ENCODE data around the gene CD5L. TPM values are rescaled to one million over a fixed set of nuclear protein-coding genes. Genes with fewer than 3 reads are reported as not detected.

CD5L gene
- polyA plus RNA-seq, 1 donor from 2014 or later: not detected

GRCh38 chr1:157833145-157833544 is 8.5 kb downstream of the CD5L start:
- peak overlapping the region; percentile 47 to 83 (median 73) for H3K27ac Mint-ChIP-seq
- peak overlapping the region; percentile 4 to 63 (median 24) for H3K4me3 Mint-ChIP-seq
- no peaks in the 10 kb centered on the region for H3K9me3 Mint-ChIP-seq
- peaks cover 32 to 47% (median 45%) of the 10 kb centered on the region in 3 donors for H3K4me1 Mint-ChIP-seq
- peaks cover 2% of the 10 kb centered on the region for H3K36me3 Mint-ChIP-seq
- H3K27me3 Mint-ChIP-seq: peaks cover 2% of the 10 kb centered on the region

- H3K27me3 Mint-ChIP-seq: peaks cover 2% of the 10 kb centered on the region
- no peaks in the 10 kb centered on the region for H3K9me3 Mint-ChIP-seq
- H3K36me3 Mint-ChIP-seq: peaks cover 2% of the 10 kb centered on the region
- H3K27ac Mint-ChIP-seq: peak overlapping the region; percentile 39 to 73 (median 52)
- peaks cover 32 to 44% (median 43%) of the 10 kb centered on the region in 3 donors for H3K4me1 Mint-ChIP-seq
- peak overlapping the region in 3 of 4 donors; percentile 33 to 82 (median 54) for H3K4me3 Mint-ChIP-seq
These were observed 9.5 kb downstream of the CD5L start for GRCh38 chr1:157831968-157832626.

- H3K27ac Mint-ChIP-seq: peak overlapping the region in 1 of 3 donors; percentile 16
- peaks cover 2% of the 10 kb centered on the region for H3K36me3 Mint-ChIP-seq
- peaks cover 2% of the 10 kb centered on the region for H3K27me3 Mint-ChIP-seq
- H3K4me3 Mint-ChIP-seq: no peak overlapping the region
- H3K9me3 Mint-ChIP-seq: no peaks in the 10 kb centered on the region
- peaks cover 32 to 43% (median 43%) of the 10 kb centered on the region in 3 donors for H3K4me1 Mint-ChIP-seq
These were observed 10.7 kb downstream of the CD5L start for GRCh38 chr1:157830887-157831286.

- H3K9me3 Mint-ChIP-seq: no peaks in the 10 kb centered on the region
- H3K4me3 Mint-ChIP-seq: peak overlapping the region in 1 of 4 donors; percentile 33
- H3K4me1 Mint-ChIP-seq: peaks cover 32 to 43% (median 40%) of the 10 kb centered on the region in 3 donors
- no peaks in the 10 kb centered on the region for H3K36me3 Mint-ChIP-seq
- H3K27ac Mint-ChIP-seq: no peak overlapping the region
- H3K27me3 Mint-ChIP-seq: peaks cover 2% of the 10 kb centered on the region
These were observed 11.9 kb downstream of the CD5L start for GRCh38 chr1:157829711-157830110.

GRCh38 chr1:157829210-157829609 is 12.4 kb downstream of the CD5L start:
- Mint-ChIP-seq H3K4me1 (peaks cover 32 to 45% (median 40%) of the 10 kb centered on the region in 3 donors), H3K36me3 (no peaks in the 10 kb centered on the region), H3K27ac (no peak overlapping the region), H3K27me3 (peaks cover 2% of the 10 kb centered on the region), H3K9me3 (no peaks in the 10 kb centered on the region), H3K4me3 (peak overlapping the region in 3 of 4 donors; percentile 24 to 64 (median 49))

- Mint-ChIP-seq H3K27me3 (peaks cover 2% of the 10 kb centered on the region), H3K4me3 (no peak overlapping the region), H3K4me1 (peaks cover 25 to 30% (median 30%) of the 10 kb centered on the region in 3 donors), H3K36me3 (peaks cover 10% of the 10 kb centered on the region), H3K9me3 (no peaks in the 10 kb centered on the region), H3K27ac (peak overlapping the region in 1 of 3 donors; percentile 72)
These were observed 21.3 kb downstream of the CD5L start for GRCh38 chr1:157820299-157820698.

GRCh38 chr1:157819896-157820295 is 21.7 kb downstream of the CD5L start, which contains the start of gene FCRL1:
Gene FCRL1, minus strand, starts transcription at chr1:157820120. Its CDS starts 83 bp downstream, at chr1:157820037.
- no peak within 1 kb of the TSS for H3K4me3 Mint-ChIP-seq
- peaks cover 10% of the 10 kb centered on the region for H3K36me3 Mint-ChIP-seq
- no peaks in the 10 kb centered on the region for H3K9me3 Mint-ChIP-seq
- H3K27ac Mint-ChIP-seq: peak within 1 kb of the TSS in 1 of 3 donors; percentile 72
- H3K4me1 Mint-ChIP-seq: peaks cover 28 to 32% (median 32%) of the 10 kb centered on the region in 3 donors
- peaks cover 2% of the 10 kb centered on the region for H3K27me3 Mint-ChIP-seq

- H3K27me3 Mint-ChIP-seq: peaks cover 2% of the 10 kb centered on the region
- peaks cover 10% of the 10 kb centered on the region for H3K36me3 Mint-ChIP-seq
- H3K9me3 Mint-ChIP-seq: no peaks in the 10 kb centered on the region
- H3K4me3 Mint-ChIP-seq: no peak overlapping the region
- peaks cover 33 to 38% (median 35%) of the 10 kb centered on the region in 3 donors for H3K4me1 Mint-ChIP-seq
- no peak overlapping the region for H3K27ac Mint-ChIP-seq
These were observed 22.4 kb downstream of the CD5L start for GRCh38 chr1:157819215-157819614.

GRCh38 chr1:157813269-157813668 is 28.3 kb downstream of the CD5L start:
- H3K4me1 Mint-ChIP-seq: peaks cover 48 to 62% (median 60%) of the 10 kb centered on the region in 3 donors
- peaks cover 33% of the 10 kb centered on the region for H3K36me3 Mint-ChIP-seq
- peak overlapping the region in 1 of 3 donors; percentile 61 for H3K27ac Mint-ChIP-seq
- H3K4me3 Mint-ChIP-seq: peak overlapping the region in 1 of 4 donors; percentile 87
- peaks cover 0 to 3% (median 1%) of the 10 kb centered on the region in 3 donors for H3K9me3 Mint-ChIP-seq
- no peaks in the 10 kb centered on the region for H3K27me3 Mint-ChIP-seq

GRCh38 chr1:157806431-157807149 is 35.0 kb downstream of the CD5L start:
- Mint-ChIP-seq H3K4me3 (peak overlapping the region; percentile 74 to 88 (median 76)), H3K27me3 (no peaks in the 10 kb centered on the region), H3K27ac (peak overlapping the region; percentile 87 to 96 (median 95)), H3K4me1 (peaks cover 59 to 70% (median 60%) of the 10 kb centered on the region in 3 donors), H3K36me3 (peaks cover 15% of the 10 kb centered on the region), H3K9me3 (no peaks in the 10 kb centered on the region)

- H3K27ac Mint-ChIP-seq: peak overlapping the region in 2 of 3 donors; percentile 63 to 81
These were observed 37.8 kb downstream of the CD5L start for GRCh38 chr1:157803851-157804250.

GRCh38 chr1:157799996-157800395 is 41.6 kb downstream of the CD5L start:
- Mint-ChIP-seq H3K4me1 (peaks cover 31 to 39% (median 36%) of the 10 kb centered on the region in 3 donors), H3K27me3 (no peaks in the 10 kb centered on the region), H3K36me3 (peaks cover 18% of the 10 kb centered on the region), H3K9me3 (no peaks in the 10 kb centered on the region), H3K4me3 (no peak overlapping the region), H3K27ac (no peak overlapping the region)

More at GRCh38 chr1:157803851-157804250, 37.8 kb downstream of the CD5L start:
- H3K4me1 Mint-ChIP-seq: peaks cover 53 to 60% (median 59%) of the 10 kb centered on the region in 3 donors
- no peaks in the 10 kb centered on the region for H3K27me3 Mint-ChIP-seq
- peaks cover 10% of the 10 kb centered on the region for H3K36me3 Mint-ChIP-seq
- H3K4me3 Mint-ChIP-seq: peak overlapping the region in 3 of 4 donors; percentile 56 to 91 (median 67)
- no peaks in the 10 kb centered on the region for H3K9me3 Mint-ChIP-seq

- Mint-ChIP-seq H3K9me3 (peaks cover 0 to 9% (median 3%) of the 10 kb centered on the region in 3 donors), H3K27ac (no peak overlapping the region)
These were observed 43.4 kb downstream of the CD5L start for GRCh38 chr1:157798211-157798610.

GRCh38 chr1:157785248-157785647 is 56.4 kb downstream of the CD5L start:
- peaks cover 0 to 4% (median 0%) of the 10 kb centered on the region in 3 donors for H3K9me3 Mint-ChIP-seq
- peak overlapping the region in 3 of 4 donors; percentile 16 to 82 (median 59) for H3K4me3 Mint-ChIP-seq
- no peaks in the 10 kb centered on the region for H3K27me3 Mint-ChIP-seq
- peak overlapping the region in 2 of 3 donors; percentile 33 to 77 for H3K27ac Mint-ChIP-seq
- H3K36me3 Mint-ChIP-seq: peaks cover 8% of the 10 kb centered on the region
- H3K4me1 Mint-ChIP-seq: peaks cover 69 to 76% (median 75%) of the 10 kb centered on the region in 3 donors

More at GRCh38 chr1:157798211-157798610, 43.4 kb downstream of the CD5L start:
- Mint-ChIP-seq H3K4me3 (peak overlapping the region in 2 of 4 donors; percentile 52 to 60), H3K27me3 (no peaks in the 10 kb centered on the region), H3K4me1 (peaks cover 16 to 24% (median 21%) of the 10 kb centered on the region in 3 donors), H3K36me3 (peaks cover 21% of the 10 kb centered on the region)

GRCh38 chr1:157784801-157785200 is 56.8 kb downstream of the CD5L start:
- H3K36me3 Mint-ChIP-seq: peaks cover 8% of the 10 kb centered on the region
- H3K4me3 Mint-ChIP-seq: peak overlapping the region in 3 of 4 donors; percentile 16 to 82 (median 59)
- peak overlapping the region in 2 of 3 donors; percentile 33 to 77 for H3K27ac Mint-ChIP-seq
- H3K4me1 Mint-ChIP-seq: peaks cover 71 to 77% (median 76%) of the 10 kb centered on the region in 3 donors
- no peaks in the 10 kb centered on the region for H3K27me3 Mint-ChIP-seq
- peaks cover 0 to 4% (median 0%) of the 10 kb centered on the region in 3 donors for H3K9me3 Mint-ChIP-seq

All from IgD-negative memory B cell (primary cell).